Ishikawa (cell line): ENCODE measurements around the gene TEAD1.

Source experiments
- CEBPB ChIP-seq: IDR thresholded peaks from 2 replicates; pipeline ENCODE4 v1.6.1; 2012
- CREB1 ChIP-seq: IDR thresholded peaks from 2 replicates; pipeline ENCODE4 v1.6.1; 2012; ENCODE audit warnings: low read depth
- EGR1 ChIP-seq: IDR thresholded peaks from 2 replicates; pipeline ENCODE4 v1.6.1; 2012
- MAX ChIP-seq: IDR thresholded peaks from 2 replicates; pipeline ENCODE4 v1.6.1; 2012
- NFIC ChIP-seq: IDR thresholded peaks from 2 replicates; pipeline ENCODE4 v1.6.1; 2012
- TCF12 ChIP-seq: IDR thresholded peaks from 2 replicates; pipeline ENCODE4 v1.6.1; 2012; ENCODE audit warnings: low read depth
- USF1 ChIP-seq: IDR thresholded peaks from 2 replicates; pipeline ENCODE4 v1.6.1; 2012
- YY1 ChIP-seq: IDR thresholded peaks from 2 replicates; pipeline ENCODE4 v1.6.1; 2012; ENCODE audit warnings: low read depth
- ZBTB7A ChIP-seq: IDR thresholded peaks from 2 replicates; pipeline ENCODE4 v1.6.1; 2012; ENCODE audit warnings: low read depth
- TF ChIP-seq, protein P1 (sequence below): IDR thresholded peaks from 2 replicates; pipeline ENCODE4 v1.6.1; 2012; ENCODE audit warnings: low read depth, mild to moderate bottlenecking

- TF ChIP-seq MAX, result no peak
- TF ChIP-seq CREB1, result no peak
- no peak for TF ChIP-seq TCF12
- TF ChIP-seq YY1, result no peak
- TF ChIP-seq, protein P1, sequence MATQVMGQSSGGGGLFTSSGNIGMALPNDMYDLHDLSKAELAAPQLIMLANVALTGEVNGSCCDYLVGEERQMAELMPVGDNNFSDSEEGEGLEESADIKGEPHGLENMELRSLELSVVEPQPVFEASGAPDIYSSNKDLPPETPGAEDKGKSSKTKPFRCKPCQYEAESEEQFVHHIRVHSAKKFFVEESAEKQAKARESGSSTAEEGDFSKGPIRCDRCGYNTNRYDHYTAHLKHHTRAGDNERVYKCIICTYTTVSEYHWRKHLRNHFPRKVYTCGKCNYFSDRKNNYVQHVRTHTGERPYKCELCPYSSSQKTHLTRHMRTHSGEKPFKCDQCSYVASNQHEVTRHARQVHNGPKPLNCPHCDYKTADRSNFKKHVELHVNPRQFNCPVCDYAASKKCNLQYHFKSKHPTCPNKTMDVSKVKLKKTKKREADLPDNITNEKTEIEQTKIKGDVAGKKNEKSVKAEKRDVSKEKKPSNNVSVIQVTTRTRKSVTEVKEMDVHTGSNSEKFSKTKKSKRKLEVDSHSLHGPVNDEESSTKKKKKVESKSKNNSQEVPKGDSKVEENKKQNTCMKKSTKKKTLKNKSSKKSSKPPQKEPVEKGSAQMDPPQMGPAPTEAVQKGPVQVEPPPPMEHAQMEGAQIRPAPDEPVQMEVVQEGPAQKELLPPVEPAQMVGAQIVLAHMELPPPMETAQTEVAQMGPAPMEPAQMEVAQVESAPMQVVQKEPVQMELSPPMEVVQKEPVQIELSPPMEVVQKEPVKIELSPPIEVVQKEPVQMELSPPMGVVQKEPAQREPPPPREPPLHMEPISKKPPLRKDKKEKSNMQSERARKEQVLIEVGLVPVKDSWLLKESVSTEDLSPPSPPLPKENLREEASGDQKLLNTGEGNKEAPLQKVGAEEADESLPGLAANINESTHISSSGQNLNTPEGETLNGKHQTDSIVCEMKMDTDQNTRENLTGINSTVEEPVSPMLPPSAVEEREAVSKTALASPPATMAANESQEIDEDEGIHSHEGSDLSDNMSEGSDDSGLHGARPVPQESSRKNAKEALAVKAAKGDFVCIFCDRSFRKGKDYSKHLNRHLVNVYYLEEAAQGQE, result no peak
- no peak for TF ChIP-seq NFIC
- no peak for TF ChIP-seq CEBPB
- TF ChIP-seq USF1, result no peak
- TF ChIP-seq ZBTB7A, result no peak
- no peak for TF ChIP-seq EGR1
These were observed 287.4 kb downstream of the TEAD1 start for GRCh38 chr11:12961615-12962014.
